ENCODE measurements around the gene MAMSTR.

The MAMSTR gene

GRCh38 chr19:48716562-48717291, 2.8 kb downstream of the MAMSTR start:
- Histone ChIP-seq H3K27ac (ENCODE audit: low read length) (no peak overlapping the region), H3K4me1 (ENCODE audit: control insufficient read depth, insufficient read depth, low read length) (peaks cover 13% of the 10 kb centered on the region), H3K36me3 (ENCODE audit: control insufficient read depth, insufficient read depth, low read length) (no peaks in the 10 kb centered on the region), H3K9me3 (ENCODE audit: control insufficient read depth, insufficient read depth, low read length) (no peaks in the 10 kb centered on the region), H3K27me3 (ENCODE audit: control insufficient read depth, insufficient read depth, low read length) (no peaks in the 10 kb centered on the region), H3K4me3 (ENCODE audit: low read length) (peak overlapping the region; percentile 19; the same call in 1 of the 2 replicates)
- DNase-seq (ENCODE audit: low read depth, low spot score): no peak
- WGBS (ENCODE audit: insufficient coverage, insufficient read length): no CpG with 5 or more reads among the region's 24 CpGs

GRCh38 chr19:48715681-48716171, 3.8 kb downstream of the MAMSTR start:
- Histone ChIP-seq H3K27ac (ENCODE audit: low read length) (no peak overlapping the region), H3K9me3 (ENCODE audit: control insufficient read depth, insufficient read depth, low read length) (no peaks in the 10 kb centered on the region), H3K36me3 (ENCODE audit: control insufficient read depth, insufficient read depth, low read length) (no peaks in the 10 kb centered on the region), H3K4me3 (ENCODE audit: low read length) (no peak overlapping the region), H3K27me3 (ENCODE audit: control insufficient read depth, insufficient read depth, low read length) (no peaks in the 10 kb centered on the region), H3K4me1 (ENCODE audit: control insufficient read depth, insufficient read depth, low read length) (peaks cover 13% of the 10 kb centered on the region)
- no peak for DNase-seq (ENCODE audit: low read depth, low spot score)
- WGBS (ENCODE audit: insufficient coverage, insufficient read length): no CpG with 5 or more reads among the region's 19 CpGs

- no peak overlapping the region for H3K27ac ChIP-seq (ENCODE audit: low read length)
- WGBS (ENCODE audit: insufficient coverage, insufficient read length): no CpG with 5 or more reads among the region's 26 CpGs
- H3K9me3 ChIP-seq (ENCODE audit: control insufficient read depth, insufficient read depth, low read length): no peaks in the 10 kb centered on the region
- H3K4me3 ChIP-seq (ENCODE audit: low read length): peak overlapping the region; percentile 40; the same call in 1 of the 2 replicates
- DNase-seq (ENCODE audit: low read depth, low spot score): no peak
- no peaks in the 10 kb centered on the region for H3K27me3 ChIP-seq (ENCODE audit: control insufficient read depth, insufficient read depth, low read length)
- H3K36me3 ChIP-seq (ENCODE audit: control insufficient read depth, insufficient read depth, low read length): no peaks in the 10 kb centered on the region
- peaks cover 11% of the 10 kb centered on the region for H3K4me1 ChIP-seq (ENCODE audit: control insufficient read depth, insufficient read depth, low read length)
These were observed 4.5 kb downstream of the MAMSTR start for GRCh38 chr19:48714759-48715675.

- no CpG with 5 or more reads among the region's 67 CpGs for WGBS (ENCODE audit: insufficient coverage, insufficient read length)
- peaks cover 10% of the 10 kb centered on the region for H3K4me1 ChIP-seq (ENCODE audit: control insufficient read depth, insufficient read depth, low read length)
- no peaks in the 10 kb centered on the region for H3K27me3 ChIP-seq (ENCODE audit: control insufficient read depth, insufficient read depth, low read length)
- H3K27ac ChIP-seq (ENCODE audit: low read length): no peak overlapping the region
- H3K4me3 ChIP-seq (ENCODE audit: low read length): peak overlapping the region; percentile 64; the same call in 1 of the 2 replicates
- no peak for DNase-seq (ENCODE audit: low read depth, low spot score)
- no peaks in the 10 kb centered on the region for H3K36me3 ChIP-seq (ENCODE audit: control insufficient read depth, insufficient read depth, low read length)
- no peaks in the 10 kb centered on the region for H3K9me3 ChIP-seq (ENCODE audit: control insufficient read depth, insufficient read depth, low read length)
These were observed 5.4 kb downstream of the MAMSTR start for GRCh38 chr19:48713864-48714755.

- peak overlapping the region; percentile 64; the same call in 1 of the 2 replicates for H3K4me3 ChIP-seq (ENCODE audit: low read length)
- no peaks in the 10 kb centered on the region for H3K27me3 ChIP-seq (ENCODE audit: control insufficient read depth, insufficient read depth, low read length)
- no peak overlapping the region for H3K27ac ChIP-seq (ENCODE audit: low read length)
- peaks cover 7% of the 10 kb centered on the region for H3K4me1 ChIP-seq (ENCODE audit: control insufficient read depth, insufficient read depth, low read length)
- no peaks in the 10 kb centered on the region for H3K36me3 ChIP-seq (ENCODE audit: control insufficient read depth, insufficient read depth, low read length)
- H3K9me3 ChIP-seq (ENCODE audit: control insufficient read depth, insufficient read depth, low read length): no peaks in the 10 kb centered on the region
- DNase-seq (ENCODE audit: low read depth, low spot score): no peak
- WGBS (ENCODE audit: insufficient coverage, insufficient read length): no CpG with 5 or more reads among the region's 25 CpGs
These were observed 6.3 kb downstream of the MAMSTR start for GRCh38 chr19:48713041-48713863.

- Histone ChIP-seq H3K27ac (ENCODE audit: low read length) (no peak overlapping the region), H3K9me3 (ENCODE audit: control insufficient read depth, insufficient read depth, low read length) (no peaks in the 10 kb centered on the region), H3K36me3 (ENCODE audit: control insufficient read depth, insufficient read depth, low read length) (no peaks in the 10 kb centered on the region), H3K27me3 (ENCODE audit: control insufficient read depth, insufficient read depth, low read length) (no peaks in the 10 kb centered on the region), H3K4me1 (ENCODE audit: control insufficient read depth, insufficient read depth, low read length) (peaks cover 2% of the 10 kb centered on the region), H3K4me3 (ENCODE audit: low read length) (no peak overlapping the region)
- no peak for DNase-seq (ENCODE audit: low read depth, low spot score)
- no CpG with 5 or more reads among the region's 4 CpGs for WGBS (ENCODE audit: insufficient coverage, insufficient read length)
These were observed 8.3 kb downstream of the MAMSTR start for GRCh38 chr19:48711106-48711662.

- DNase-seq (ENCODE audit: low read depth, low spot score): no peak
- Histone ChIP-seq H3K36me3 (ENCODE audit: control insufficient read depth, insufficient read depth, low read length) (0 out of 2 replicates have a peak, but pooled peaks cover 4% of the 10 kb centered on the region), H3K4me1 (ENCODE audit: control insufficient read depth, insufficient read depth, low read length) (no peaks in the 10 kb centered on the region; the same call in none of the 2 replicates), H3K27ac (ENCODE audit: low read length) (no peak overlapping the region), H3K9me3 (ENCODE audit: control insufficient read depth, insufficient read depth, low read length) (no peaks in the 10 kb centered on the region), H3K4me3 (ENCODE audit: low read length) (no peak overlapping the region), H3K27me3 (ENCODE audit: control insufficient read depth, insufficient read depth, low read length) (no peaks in the 10 kb centered on the region)
- no CpG with 5 or more reads among the region's 11 CpGs for WGBS (ENCODE audit: insufficient coverage, insufficient read length)
These were observed 11.1 kb downstream of the MAMSTR start for GRCh38 chr19:48708471-48708870.

GRCh38 chr19:48705431-48705830, 14.1 kb downstream of the MAMSTR start:
- H3K27me3 ChIP-seq (ENCODE audit: control insufficient read depth, insufficient read depth, low read length): no peaks in the 10 kb centered on the region
- no peak for DNase-seq (ENCODE audit: low read depth, low spot score)
- no peak overlapping the region for H3K27ac ChIP-seq (ENCODE audit: low read length)
- no peak overlapping the region for H3K4me3 ChIP-seq (ENCODE audit: low read length)
- 0 out of 2 replicates have a peak, but pooled peaks cover 4% of the 10 kb centered on the region for H3K36me3 ChIP-seq (ENCODE audit: control insufficient read depth, insufficient read depth, low read length)
- H3K4me1 ChIP-seq (ENCODE audit: control insufficient read depth, insufficient read depth, low read length): no peaks in the 10 kb centered on the region; the same call in 1 of the 2 replicates
- H3K9me3 ChIP-seq (ENCODE audit: control insufficient read depth, insufficient read depth, low read length): no peaks in the 10 kb centered on the region
- WGBS (ENCODE audit: insufficient coverage, insufficient read length): no CpG with 5 or more reads among the region's 2 CpGs

- Histone ChIP-seq H3K4me3 (ENCODE audit: low read length) (no peak overlapping the region), H3K27me3 (ENCODE audit: control insufficient read depth, insufficient read depth, low read length) (no peaks in the 10 kb centered on the region), H3K4me1 (ENCODE audit: control insufficient read depth, insufficient read depth, low read length) (no peaks in the 10 kb centered on the region), H3K27ac (ENCODE audit: low read length) (no peak overlapping the region), H3K36me3 (ENCODE audit: control insufficient read depth, insufficient read depth, low read length) (0 out of 2 replicates have a peak, but pooled peaks cover 4% of the 10 kb centered on the region), H3K9me3 (ENCODE audit: control insufficient read depth, insufficient read depth, low read length) (no peaks in the 10 kb centered on the region)
- no peak for DNase-seq (ENCODE audit: low read depth, low spot score)
- no CpG with 5 or more reads among the region's 23 CpGs for WGBS (ENCODE audit: insufficient coverage, insufficient read length)
These were observed 16.2 kb downstream of the MAMSTR start for GRCh38 chr19:48703316-48703715.
